Neuron (in vitro differentiated cells): ENCODE results near the gene ZMAT3.
"Not testable (repeated sequence)": the region's sequence is repeated elsewhere in the genome, so short reads cannot be mapped to it uniquely, and the experiment has no call there.

Source experiments
- H2AFZ ChIP-seq: one replicate; pipeline ENCODE4 v1.6.1; 2013; ENCODE audit warnings: low read depth, mild to moderate bottlenecking, inconsistent platforms, low read length, moderate library complexity
- H3K27me3 ChIP-seq: one replicate; pipeline ENCODE4 v1.6.1; 2013; ENCODE audit warnings: low read length; ENCODE audit not compliant: insufficient read depth
- H3K36me3 ChIP-seq: one replicate; pipeline ENCODE4 v1.6.1; 2013; ENCODE audit warnings: low read length; ENCODE audit not compliant: insufficient read depth
- H3K4me1 ChIP-seq: one replicate; pipeline ENCODE4 v1.6.1; 2013; ENCODE audit warnings: low read length; ENCODE audit not compliant: insufficient read depth
- H3K4me3 ChIP-seq: 2 replicates; pipeline ENCODE4 v1.5.1; 2013; ENCODE audit warnings: mild to moderate bottlenecking, low read length, moderate library complexity
- H3K9me3 ChIP-seq: one replicate; pipeline ENCODE4 v1.6.1; 2013; ENCODE audit warnings: low read length

ZMAT3 gene

GRCh38 chr3:179056326-179056725 lies 15.3 kb downstream of the ZMAT3 start:
- H3K27me3 ChIP-seq: no peaks in the 10 kb centered on the region
- no peak overlapping the region for H3K4me3 ChIP-seq
- H2AFZ ChIP-seq: no peak overlapping the region
- no peaks in the 10 kb centered on the region for H3K4me1 ChIP-seq
- no peaks in the 10 kb centered on the region for H3K9me3 ChIP-seq
- no peaks in the 10 kb centered on the region for H3K36me3 ChIP-seq

DNA sequence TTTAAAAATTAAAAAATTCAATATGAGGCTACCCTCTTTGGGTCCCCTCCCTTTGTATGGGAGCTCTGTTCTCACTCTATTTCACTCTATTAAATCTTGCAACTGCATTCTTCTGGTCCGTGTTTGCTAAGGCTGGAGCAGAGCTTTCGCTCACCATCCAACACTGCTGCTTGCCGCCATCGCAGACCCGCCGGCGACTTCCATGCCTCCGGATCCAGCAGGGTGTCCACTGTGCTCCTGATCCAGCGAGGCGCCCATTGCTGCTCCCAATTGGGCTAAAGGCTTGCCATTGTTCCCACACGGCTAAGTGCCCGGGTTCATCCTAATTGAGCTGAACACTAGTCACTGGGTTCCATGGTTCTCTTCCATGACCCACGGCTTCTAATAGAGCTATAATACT lies 17.0 kb downstream of the ZMAT3 start:
- H3K27me3 ChIP-seq, H3K4me1 ChIP-seq, H3K36me3 ChIP-seq: not testable (repeated sequence)

DNA sequence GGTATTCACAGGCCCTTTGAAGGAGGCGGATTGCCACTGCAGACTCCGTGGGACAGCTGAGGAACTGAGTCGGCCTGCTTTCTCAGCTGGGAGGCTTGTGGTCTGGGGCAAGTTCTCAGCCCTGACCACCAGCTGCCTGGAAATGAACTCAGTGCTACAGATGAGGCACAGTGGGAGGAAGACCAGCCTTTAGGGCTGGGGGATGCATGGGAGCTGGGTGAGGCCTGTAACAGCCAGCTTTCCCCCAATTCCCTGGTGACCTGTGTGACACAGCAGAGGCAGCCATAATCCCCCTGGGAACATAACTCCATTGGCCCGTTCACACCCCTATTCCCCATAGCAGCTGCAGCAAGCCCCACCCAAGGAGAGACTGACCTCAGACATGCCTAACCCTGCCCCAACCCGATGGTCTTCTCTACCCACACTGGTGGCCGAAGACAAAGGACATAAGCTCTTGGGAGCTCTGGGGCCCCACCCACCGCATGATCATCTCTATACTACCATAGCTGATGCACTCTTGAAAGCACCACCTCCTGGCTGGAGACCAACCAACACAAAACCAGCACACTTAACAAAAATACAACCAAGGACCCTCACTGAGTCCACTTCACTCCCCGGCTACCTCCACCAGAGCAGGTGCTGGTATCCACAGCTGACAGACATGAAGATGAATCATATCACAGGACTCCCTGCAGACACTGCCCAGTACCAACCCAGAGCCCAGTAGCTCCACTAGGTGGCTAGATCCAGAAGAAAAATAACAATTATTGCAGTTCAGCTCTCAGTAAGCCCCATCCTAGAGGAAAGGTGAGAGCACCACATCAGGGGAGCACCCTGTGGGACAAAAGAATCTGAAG lies 24.9 kb downstream of the ZMAT3 start:
- Histone ChIP-seq H2AFZ (no peak overlapping the region), H3K36me3 (no peaks in the 10 kb centered on the region), H3K27me3 (no peaks in the 10 kb centered on the region), H3K4me1 (no peaks in the 10 kb centered on the region), H3K4me3 (no peak overlapping the region), H3K9me3 (no peaks in the 10 kb centered on the region)

More for the DNA sequence above, 17.0 kb downstream of the ZMAT3 start:
- H3K4me3 ChIP-seq, H3K9me3 ChIP-seq, H2AFZ ChIP-seq: not testable (repeated sequence)

DNA sequence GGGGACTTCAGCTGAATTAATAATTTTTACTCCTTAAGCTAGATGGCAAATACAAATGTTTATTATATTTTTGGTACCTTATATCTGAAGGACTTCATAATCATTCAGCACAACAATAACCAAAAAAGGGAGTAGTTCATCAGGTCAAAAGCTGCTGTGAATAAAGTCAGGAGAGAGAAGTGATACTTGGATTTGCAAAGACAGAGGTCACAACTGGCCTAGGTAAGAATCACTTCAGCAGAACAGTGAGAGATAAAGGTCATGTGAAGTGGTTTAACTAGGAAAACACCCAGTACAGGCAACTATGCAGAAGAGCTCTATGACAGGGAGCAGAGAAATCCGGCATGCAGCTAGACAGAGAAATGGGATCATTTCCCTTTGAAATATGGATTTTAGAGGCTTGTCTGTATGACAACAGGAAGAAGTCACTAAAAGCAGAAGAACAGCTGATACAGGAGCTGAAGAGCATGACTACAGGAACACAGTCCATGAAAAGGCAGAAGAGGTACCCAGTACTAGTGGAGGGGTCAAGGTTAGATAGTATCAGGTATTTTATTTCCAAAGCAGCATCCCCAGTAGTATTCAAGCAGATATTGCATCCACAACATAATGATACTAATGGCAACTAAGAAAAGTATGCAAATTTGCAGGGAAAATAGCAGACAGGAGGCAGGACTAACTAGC lies 25.7 kb downstream of the ZMAT3 start:
- Histone ChIP-seq H3K36me3 (no peaks in the 10 kb centered on the region), H3K27me3 (no peaks in the 10 kb centered on the region), H3K4me3 (no peak overlapping the region), H3K9me3 (no peaks in the 10 kb centered on the region), H2AFZ (no peak overlapping the region), H3K4me1 (no peaks in the 10 kb centered on the region)

DNA sequence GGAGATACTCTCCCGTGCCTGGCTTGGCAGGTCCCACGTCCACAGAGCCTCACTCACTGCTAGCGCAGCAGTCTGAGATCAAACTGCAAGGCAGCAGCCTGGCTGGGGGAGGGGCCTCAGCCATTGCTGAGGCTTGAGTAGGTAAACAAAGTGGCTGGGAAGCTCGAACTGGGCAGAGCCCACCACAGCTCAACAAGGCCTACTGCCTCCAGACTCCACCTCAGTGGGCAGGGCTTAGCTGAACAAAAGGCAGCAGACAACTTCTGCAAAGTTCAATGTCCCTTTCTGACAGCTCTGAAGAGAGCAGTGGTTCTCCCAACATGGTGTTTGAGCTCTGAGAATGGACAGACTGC lies 32.7 kb downstream of the ZMAT3 start:
- H3K4me3 ChIP-seq, H3K4me1 ChIP-seq, H3K36me3 ChIP-seq, H3K27me3 ChIP-seq, H3K9me3 ChIP-seq, H2AFZ ChIP-seq: not testable (repeated sequence)

GRCh38 chr3:179038216-179038898 lies 33.3 kb downstream of the ZMAT3 start:
- Histone ChIP-seq H2AFZ (no peak overlapping the region), H3K9me3 (peaks cover 9% of the 10 kb centered on the region), H3K4me1 (no peaks in the 10 kb centered on the region), H3K27me3 (no peaks in the 10 kb centered on the region), H3K4me3 (no peak overlapping the region), H3K36me3 (no peaks in the 10 kb centered on the region)

DNA sequence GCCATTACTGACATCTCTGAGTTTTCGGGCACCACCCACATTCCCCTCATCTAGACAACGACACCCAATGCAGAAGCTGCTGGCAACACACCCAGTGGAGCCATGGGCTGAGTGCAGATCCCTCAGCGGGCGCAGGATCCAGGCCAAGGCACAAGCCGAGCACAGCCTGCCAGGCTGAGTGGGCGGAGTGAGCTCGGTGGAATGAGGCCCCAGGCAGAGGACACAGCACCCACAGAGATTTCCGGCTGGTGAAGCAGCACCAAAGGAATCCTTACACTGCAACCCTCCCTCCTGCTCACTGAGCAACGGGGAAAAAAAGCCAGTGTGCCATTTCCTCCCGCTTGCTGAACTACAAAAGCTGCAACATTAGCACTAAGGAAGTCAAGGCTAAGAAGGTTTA lies 34.3 kb downstream of the ZMAT3 start:
- no peaks in the 10 kb centered on the region for H3K27me3 ChIP-seq

DNA sequence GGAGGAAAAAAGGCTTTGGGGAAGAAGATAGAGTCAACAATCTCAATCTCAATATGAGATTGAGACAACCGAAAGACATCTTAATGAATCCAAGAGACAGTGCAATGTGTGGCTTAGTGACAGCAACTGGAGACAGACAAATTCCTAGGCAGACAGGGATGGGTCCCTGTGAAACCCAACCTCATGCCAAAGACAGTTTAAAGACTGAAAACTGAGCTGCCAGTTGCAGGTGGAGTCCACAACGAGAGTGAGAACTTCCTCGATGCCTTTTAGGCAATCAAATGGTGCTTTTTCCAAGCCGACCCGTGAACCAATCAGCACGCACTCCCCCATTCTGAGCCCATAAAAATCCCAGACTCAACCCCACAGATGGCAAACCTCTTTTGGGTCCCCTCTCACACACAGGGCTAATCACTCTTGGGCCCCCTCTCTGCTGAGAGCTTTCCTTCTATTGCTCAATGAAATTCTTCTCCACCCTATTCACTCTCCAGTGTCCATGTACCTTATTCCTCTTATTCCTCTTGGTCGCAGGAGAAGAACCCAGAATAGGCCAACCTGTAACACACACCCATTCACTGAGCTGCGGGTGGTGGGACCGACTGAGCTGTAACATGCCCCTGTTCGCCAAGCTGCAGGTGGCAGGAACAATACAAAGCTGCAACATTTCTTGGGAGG lies 34.8 kb downstream of the ZMAT3 start:
- Histone ChIP-seq H3K4me1 (no peaks in the 10 kb centered on the region), H3K9me3 (peaks cover 9% of the 10 kb centered on the region), H2AFZ (no peak overlapping the region), H3K36me3 (no peaks in the 10 kb centered on the region), H3K4me3 (no peak overlapping the region), H3K27me3 (no peaks in the 10 kb centered on the region)

More for the DNA sequence above, 34.3 kb downstream of the ZMAT3 start:
- Histone ChIP-seq H2AFZ (no peak overlapping the region), H3K4me1 (no peaks in the 10 kb centered on the region), H3K9me3 (peaks cover 9% of the 10 kb centered on the region), H3K4me3 (no peak overlapping the region), H3K36me3 (no peaks in the 10 kb centered on the region)

GRCh38 chr3:179036226-179036625 lies 35.4 kb downstream of the ZMAT3 start:
- no peaks in the 10 kb centered on the region for H3K27me3 ChIP-seq

GRCh38 chr3:179035232-179035631 lies 36.4 kb downstream of the ZMAT3 start:
- Histone ChIP-seq H3K9me3 (peaks cover 9% of the 10 kb centered on the region), H3K4me1 (no peaks in the 10 kb centered on the region), H3K4me3 (no peak overlapping the region), H3K27me3 (no peaks in the 10 kb centered on the region), H3K36me3 (no peaks in the 10 kb centered on the region), H2AFZ (no peak overlapping the region)

More at GRCh38 chr3:179036226-179036625, 35.4 kb downstream of the ZMAT3 start:
- Histone ChIP-seq H3K36me3 (no peaks in the 10 kb centered on the region), H2AFZ (no peak overlapping the region), H3K4me3 (no peak overlapping the region), H3K9me3 (peaks cover 9% of the 10 kb centered on the region), H3K4me1 (no peaks in the 10 kb centered on the region)

- H2AFZ ChIP-seq, H3K27me3 ChIP-seq, H3K4me1 ChIP-seq, H3K9me3 ChIP-seq, H3K4me3 ChIP-seq, H3K36me3 ChIP-seq: not testable (repeated sequence)
Measured at GRCh38 chr3:179033304-179033657, 38.3 kb downstream of the ZMAT3 start.

GRCh38 chr3:179032454-179033303 lies 38.9 kb downstream of the ZMAT3 start:
- H3K27me3 ChIP-seq: not testable (repeated sequence)

More at GRCh38 chr3:179032454-179033303, 38.9 kb downstream of the ZMAT3 start:
- not testable (repeated sequence) for H3K36me3 ChIP-seq, H3K4me3 ChIP-seq, H2AFZ ChIP-seq, H3K9me3 ChIP-seq, H3K4me1 ChIP-seq
